Progenitor cell of endocrine pancreas (in vitro differentiated cells): ENCODE data around the gene ITPRID2. TPM values are rescaled to one million over a fixed set of nuclear protein-coding genes. Genes with fewer than 3 reads are reported as not detected.

Source experiments
- DNase-seq: peaks from one replicate; pipeline ENCODE4 v3.0.0; 2021; ENCODE audit warnings: low spot score; ENCODE audit not compliant: unreplicated experiment
- H3K27ac Mint-ChIP-seq: 2 replicates; pipeline ENCODE4 v1.8.0; 2021; ENCODE audit warnings: mild to moderate bottlenecking, moderate library complexity, mixed read lengths
- H3K27me3 Mint-ChIP-seq: 2 replicates; pipeline ENCODE4 v1.8.0; 2021; ENCODE audit warnings: mixed read lengths
- H3K36me3 Mint-ChIP-seq: 2 replicates; pipeline ENCODE4 v1.8.0; 2022; ENCODE audit warnings: mixed read lengths; ENCODE audit not compliant: insufficient read depth
- H3K4me1 Mint-ChIP-seq: 2 replicates; pipeline ENCODE4 v1.8.0; 2021; ENCODE audit warnings: low read depth, mixed read lengths
- H3K4me3 Mint-ChIP-seq: 2 replicates; pipeline ENCODE4 v1.8.0; 2021; ENCODE audit warnings: low read depth, mild to moderate bottlenecking, moderate library complexity, mixed read lengths
- H3K9me3 Mint-ChIP-seq: 2 replicates; pipeline ENCODE4 v1.8.0; 2021; ENCODE audit warnings: low read depth, mixed read lengths
- CTCF ChIP-seq: fragments of 200-600 bp; sonication (generic); IDR thresholded peaks from one replicate; pipeline ENCODE4 v1.5.0; 2021; ENCODE audit warnings: antibody characterized with exemption, mild to moderate bottlenecking; ENCODE audit not compliant: unreplicated experiment
- total RNA-seq: library from RNA; stranded (reverse); gene quantifications from 2 replicates; pipeline ENCODE4 v1.2.1, GENCODE V29; 2021

The ITPRID2 gene
- total RNA-seq, 1 donor from 2014 or later = 69.7 TPM

- H3K4me1 Mint-ChIP-seq = no peaks in the 10 kb centered on the region
- H3K27me3 Mint-ChIP-seq = no peaks in the 10 kb centered on the region
- H3K27ac Mint-ChIP-seq = no peak overlapping the region
- H3K9me3 Mint-ChIP-seq = peaks cover 4% of the 10 kb centered on the region
- no peak overlapping the region for H3K4me3 Mint-ChIP-seq
- no peak for TF ChIP-seq CTCF
- DNase-seq = no peak
- H3K36me3 Mint-ChIP-seq = no peaks in the 10 kb centered on the region
Observed at GRCh38 chr2:181973171-181973783, 81.7 kb downstream of the ITPRID2 start.

GRCh38 chr2:181977661-181978350 lies 86.3 kb downstream of the ITPRID2 start:
- TF ChIP-seq CTCF = no peak
- H3K4me1 Mint-ChIP-seq = no peaks in the 10 kb centered on the region

DNA sequence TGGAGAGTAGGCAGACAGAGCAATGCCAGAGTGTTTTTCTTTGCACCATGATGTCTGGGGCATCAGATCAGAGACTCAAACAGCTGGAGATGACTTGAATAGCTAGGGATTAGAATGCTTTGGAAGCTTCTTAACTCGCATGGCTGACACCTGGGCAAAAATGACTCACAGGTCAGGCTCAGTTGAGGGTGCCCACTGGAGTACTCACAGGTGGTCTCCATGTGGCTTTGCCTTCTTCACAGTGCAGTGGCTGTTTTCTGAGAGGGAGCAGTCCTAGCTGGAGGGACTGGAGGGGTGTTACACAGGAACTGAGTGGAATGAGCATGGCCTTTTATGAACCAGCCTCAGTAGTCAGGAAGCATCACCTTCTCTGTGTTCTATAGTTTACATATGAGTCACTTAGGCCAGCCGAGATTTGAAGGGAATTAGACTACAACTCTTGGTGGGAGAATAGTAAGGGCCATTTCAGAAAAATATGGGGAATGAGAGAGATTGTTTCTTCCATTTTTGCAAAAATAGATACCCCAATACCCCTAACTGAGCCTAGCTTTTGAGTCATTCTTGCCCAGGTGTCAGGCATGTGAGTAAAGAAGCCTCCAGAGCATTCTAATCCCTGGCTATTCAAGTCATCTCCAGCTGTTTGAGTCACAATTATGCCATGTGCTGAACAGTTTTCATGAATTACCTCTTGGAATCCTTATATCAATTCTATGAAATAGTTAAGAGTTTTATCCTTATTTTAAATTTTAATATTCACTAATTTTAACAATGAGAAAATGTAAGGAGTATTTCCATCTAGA lies 87.0 kb downstream of the ITPRID2 start:
- H3K9me3 Mint-ChIP-seq = no peaks in the 10 kb centered on the region
- H3K4me1 Mint-ChIP-seq = no peaks in the 10 kb centered on the region
- H3K27me3 Mint-ChIP-seq = no peaks in the 10 kb centered on the region
- H3K27ac Mint-ChIP-seq = no peak overlapping the region
- TF ChIP-seq CTCF = no peak
- DNase-seq = no peak
- H3K36me3 Mint-ChIP-seq = no peaks in the 10 kb centered on the region
- no peak overlapping the region for H3K4me3 Mint-ChIP-seq

More at GRCh38 chr2:181977661-181978350, 86.3 kb downstream of the ITPRID2 start:
- no peak for DNase-seq
- no peaks in the 10 kb centered on the region for H3K9me3 Mint-ChIP-seq
- no peaks in the 10 kb centered on the region for H3K27me3 Mint-ChIP-seq
- no peaks in the 10 kb centered on the region for H3K36me3 Mint-ChIP-seq
- no peak overlapping the region for H3K4me3 Mint-ChIP-seq
- no peak overlapping the region for H3K27ac Mint-ChIP-seq

Other genes with a start within 250 kb of the ITPRID2 start
- gene CERKL, start 234.6 kb upstream of the ITPRID2 start, total RNA-seq = 2.6 and 2.9 TPM in 2 replicates
- gene NEUROD1, start 211.2 kb upstream of the ITPRID2 start, total RNA-seq = 28.6 and 33.3 TPM in 2 replicates
- gene PPP1R1C, start 94.1 kb downstream of the ITPRID2 start, total RNA-seq = 5.6 and 6.4 TPM in 2 replicates